ENCODE results near the gene LPAR3. TPM values are rescaled to one million over a fixed set of nuclear protein-coding genes. Genes with fewer than 3 reads are reported as not detected.

Gene LPAR3
- total and polyA plus RNA-seq, 2 of the 4 experiments (the other 2 are of a cell fraction), result 0.09 to 0.18 TPM

- ATAC-seq (ENCODE audit: low read depth), result no peak
- Histone ChIP-seq H3K14ac (replicated peaks; ENCODE audit: low read depth, low read length) (no peak overlapping the region), H2BK5ac (ENCODE audit: low read depth, low read length, poor library complexity, severe bottlenecking) (no peak overlapping the region), H3K23ac (ENCODE audit: low read depth, low read length) (no peak overlapping the region), H3K9me3 (ENCODE audit: control insufficient read depth, insufficient read depth, low read length) (no peaks in the 10 kb centered on the region), H4K5ac (ENCODE audit: low read depth, low read length) (no peak overlapping the region), H3K27ac (ENCODE audit: insufficient read depth, low read length) (no peak overlapping the region), H3K79me1 (ENCODE audit: low read depth in 1 of 2, low read length in 2 of 2) (no peaks in the 10 kb centered on the region), H4K8ac (ENCODE audit: low read depth in 2 of 2, low read length in 2 of 2) (no peak overlapping the region), H2BK120ac (ENCODE audit: low read depth, low read length) (no peak overlapping the region), H2BK15ac (ENCODE audit: low read depth, low read length) (no peak overlapping the region), H2AK9ac (replicated peaks; ENCODE audit: low read depth, low read length, poor library complexity) (no peak overlapping the region), H3K56ac (ENCODE audit: extremely low read depth, insufficient read depth, low read length) (no peak overlapping the region), H3K9me1 (ENCODE audit: insufficient read depth, low read length) (no peaks in the 10 kb centered on the region), H3K18ac (ENCODE audit: low read depth, low read length) (no peak overlapping the region), H2BK20ac (ENCODE audit: low read depth, low read length) (no peak overlapping the region), H3K36me3 (ENCODE audit: control insufficient read depth, insufficient read depth, low read length) (no peaks in the 10 kb centered on the region), H3K9ac (ENCODE audit: low read depth, low read length) (no peak overlapping the region), H3K4me1 (ENCODE audit: control insufficient read depth, insufficient read depth, low read length) (no peaks in the 10 kb centered on the region), H3K4me3 (ENCODE audit: insufficient read depth, low read depth, low read length) (no peak overlapping the region), H3K4me2 (ENCODE audit: low read depth, low read length) (no peak overlapping the region), H4K20me1 (ENCODE audit: insufficient read depth, low read length) (no peaks in the 10 kb centered on the region), H4K91ac (ENCODE audit: insufficient read depth, low read depth, low read length) (no peak overlapping the region), H2AFZ (replicated peaks; ENCODE audit: low read length, poor library complexity) (no peak overlapping the region), H3K27me3 (ENCODE audit: control insufficient read depth, insufficient read depth, low read length) (peaks cover 41% of the 10 kb centered on the region), H3K4ac (ENCODE audit: low read depth, low read length) (no peak overlapping the region), H2AK5ac (ENCODE audit: low read depth, low read length) (no peak overlapping the region)
- intact Hi-C loops (cut with micrococcal nuclease) (no loop called here), dilution Hi-C loops (cut with HindIII; ENCODE audit: low sequenced_read_pairs, unreplicated experiment) (no loop called here), in situ Hi-C loops (cut with MboI; ENCODE audit: low sequenced_read_pairs) (no loop called here)
- WGBS, 2 experiments (ENCODE audit: extremely low coverage in 2 of 2, insufficient read length in 1 of 2), result 100% methylated on average over 3 of the region's 9 CpGs; no CpG with 5 or more reads in 1 of the 2 experiments
- no peak for TF ChIP-seq NFE2L2 (IDR thresholded peaks at IDR 0.05; ENCODE audit: low read depth, low read length)
- TF ChIP-seq USF2 (IDR thresholded peaks at IDR 0.05; ENCODE audit: low read depth, low read length), result no peak
- no peak for TF ChIP-seq RCOR1 (IDR thresholded peaks at IDR 0.05; ENCODE audit: insufficient replicate concordance, low read length)
- TF ChIP-seq RAD21 (IDR thresholded peaks at IDR 0.05; ENCODE audit: low read length), result no peak
- TF ChIP-seq CHD1 (IDR thresholded peaks at IDR 0.05; ENCODE audit: low read depth, low read length), result no peak
- TF ChIP-seq CEBPB (IDR thresholded peaks at IDR 0.05; ENCODE audit: low read depth, low read length), result no peak
- no peak for TF ChIP-seq CTCF (conservative IDR thresholded peaks at IDR 0.05; ENCODE audit: low read depth, low read length)
- no peak for TF ChIP-seq MAZ (IDR thresholded peaks at IDR 0.05; ENCODE audit: borderline replicate concordance, low read depth, low read length)
- no peak for DNase-seq
- CTCF ChIA-PET, result no interaction called here
- POLR2A ChIA-PET (ENCODE audit: unreplicated experiment), result no interaction called here
- no TSS peak for BruUV-seq (replicated peaks)
These were observed 82.7 kb downstream of the LPAR3 start for GRCh38 chr1:84810343-84810742.

Data from IMR-90 (cell line).